SHP77 (cell line): ENCODE measurements around the gene MPV17.
A peak's percentile ranks its signal among the peaks of the same experiment; 100 is the strongest.
"Not testable (repeated sequence)": the region's sequence is repeated elsewhere in the genome, so short reads cannot be mapped to it uniquely, and the experiment has no call there.

Experiments used
- DNase-seq, 2 experiments: peaks; one replicate each; lab custom pipeline; 2025; lab: John Stamatoyannopoulos, UW

Gene MPV17

DNA sequence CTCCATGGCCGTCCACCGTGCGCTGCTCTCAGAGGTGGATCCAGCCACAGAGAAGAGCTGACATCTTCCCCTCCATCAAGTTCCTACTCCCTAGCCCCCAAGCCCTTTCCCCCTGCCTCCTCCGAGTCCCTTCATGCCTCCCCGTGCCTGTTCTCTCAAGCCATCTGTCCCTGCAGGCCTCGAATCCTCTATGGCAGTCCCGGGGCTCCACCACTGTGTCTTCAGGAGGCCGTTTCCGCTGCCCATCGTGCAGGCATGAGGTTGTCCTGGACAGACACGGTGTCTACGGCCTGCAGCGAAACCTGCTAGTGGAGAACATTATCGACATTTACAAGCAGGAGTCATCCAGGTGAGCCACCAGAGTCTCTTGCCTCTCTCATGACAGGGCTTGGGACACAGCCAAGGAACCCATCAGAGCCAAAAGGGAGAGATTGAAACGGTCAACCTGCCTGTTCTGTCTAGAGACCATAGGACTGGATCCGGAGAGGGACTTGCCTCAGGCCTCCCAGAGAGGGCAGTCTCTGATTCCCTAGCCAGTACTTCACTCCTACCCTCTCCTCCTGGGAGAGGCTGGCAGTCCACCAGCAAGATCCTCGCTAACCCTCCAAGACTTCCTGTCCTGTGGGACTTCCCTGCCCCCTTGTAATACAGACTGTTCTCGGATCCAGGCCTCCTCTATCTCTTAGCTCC, 24.4 kb downstream of the MPV17 start:
- no peak for DNase-seq

DNA sequence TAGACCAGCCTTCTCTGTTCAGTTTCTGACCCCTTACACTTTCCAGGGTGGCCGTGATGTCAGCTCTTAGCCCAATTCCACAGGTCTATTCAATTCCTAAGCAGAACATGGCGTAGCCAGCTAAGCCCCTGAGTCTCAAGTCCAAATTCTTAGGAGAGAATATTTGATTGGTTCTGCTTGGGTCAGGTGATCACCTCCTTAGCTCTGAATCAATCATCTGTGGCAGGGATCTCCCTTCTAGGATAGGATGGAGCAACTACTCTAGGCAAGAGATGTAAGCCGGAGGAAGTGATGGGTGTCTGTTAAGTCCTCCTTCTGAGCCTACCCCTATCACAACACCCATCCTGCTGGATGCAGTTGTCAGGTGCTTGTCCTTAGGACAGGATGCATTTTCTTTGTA, 25.7 kb downstream of the MPV17 start:
- no peak for DNase-seq

DNA sequence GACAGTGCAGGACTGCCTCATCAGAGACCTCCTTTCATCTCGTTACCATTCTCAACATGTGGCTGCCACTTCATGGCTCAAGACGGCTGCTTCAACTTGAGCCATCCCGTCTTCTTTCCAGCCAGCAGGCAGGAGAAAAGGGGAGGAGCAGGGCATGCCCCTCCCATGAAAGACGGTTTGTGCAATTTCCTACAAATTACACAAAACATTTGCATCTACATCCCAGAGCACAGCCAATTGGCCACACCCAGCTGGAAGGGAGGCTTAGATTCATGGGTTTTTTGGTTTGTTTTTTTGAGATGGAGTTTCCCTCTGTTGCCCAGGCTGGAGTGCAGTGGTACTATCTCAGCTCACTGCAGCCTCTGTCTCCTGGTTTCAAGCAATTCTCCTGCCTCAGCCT, 26.4 kb downstream of the MPV17 start:
- DNase-seq = no peak

DNA sequence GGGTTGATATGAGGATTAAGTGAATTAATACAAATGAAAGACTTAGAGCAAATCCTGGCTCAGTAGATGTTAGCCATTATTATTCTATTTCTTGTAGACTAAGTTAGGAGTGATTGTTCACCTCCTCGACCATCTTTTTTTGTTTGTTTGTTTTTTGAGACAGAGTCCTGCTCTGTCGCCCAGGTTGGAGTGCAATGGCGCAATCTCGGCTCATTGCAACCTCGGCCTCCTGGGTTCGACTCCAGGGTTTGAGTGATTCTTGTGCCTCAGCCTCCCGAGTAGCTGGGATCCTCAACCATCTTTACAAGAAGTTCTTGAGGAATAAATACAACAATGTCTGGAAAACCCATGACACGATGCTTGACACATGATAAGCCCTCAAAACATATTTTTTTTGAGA, 28.0 kb downstream of the MPV17 start:
- no peak for DNase-seq

DNA sequence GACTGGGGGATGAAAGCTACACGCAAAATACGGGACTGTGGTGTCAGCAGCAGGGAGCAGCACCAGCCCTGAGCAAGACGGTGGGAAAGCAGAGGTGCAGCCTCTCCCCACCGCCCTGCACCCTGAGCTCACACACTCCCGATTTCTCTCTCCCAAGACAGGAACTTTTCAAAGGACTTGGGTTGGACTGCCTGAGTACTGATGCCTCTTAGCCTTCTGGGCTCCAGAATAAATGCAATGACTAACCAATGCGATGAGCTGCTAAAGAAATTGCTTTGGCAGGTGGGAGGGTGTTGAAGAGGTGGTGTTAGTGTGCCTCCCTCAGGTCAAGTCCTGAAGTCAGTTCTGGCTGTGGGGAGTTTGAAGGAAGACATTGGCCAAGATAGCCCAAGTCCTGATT, 31.0 kb downstream of the MPV17 start:
- DNase-seq = peak in 1 of 2 experiments; percentile 8

DNA sequence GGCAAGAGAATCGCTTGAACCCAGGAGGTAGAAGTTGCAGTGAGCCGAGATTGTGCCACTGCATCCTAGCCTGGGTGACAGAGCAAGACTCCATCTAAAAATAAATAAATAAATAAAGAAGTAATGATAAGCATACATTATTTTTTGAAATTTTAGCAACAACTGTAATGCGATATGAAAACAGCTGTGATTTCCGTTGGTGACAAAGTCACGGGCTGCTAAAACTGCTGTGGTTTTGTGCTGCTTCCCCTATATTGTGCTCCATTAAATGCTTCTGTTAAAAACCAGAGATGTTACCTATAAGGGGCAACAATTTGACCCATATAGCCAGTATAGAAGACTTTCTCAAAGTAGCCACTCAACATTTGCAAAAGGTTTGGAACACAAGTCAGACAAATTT, 32.3 kb downstream of the MPV17 start:
- no peak for DNase-seq

DNA sequence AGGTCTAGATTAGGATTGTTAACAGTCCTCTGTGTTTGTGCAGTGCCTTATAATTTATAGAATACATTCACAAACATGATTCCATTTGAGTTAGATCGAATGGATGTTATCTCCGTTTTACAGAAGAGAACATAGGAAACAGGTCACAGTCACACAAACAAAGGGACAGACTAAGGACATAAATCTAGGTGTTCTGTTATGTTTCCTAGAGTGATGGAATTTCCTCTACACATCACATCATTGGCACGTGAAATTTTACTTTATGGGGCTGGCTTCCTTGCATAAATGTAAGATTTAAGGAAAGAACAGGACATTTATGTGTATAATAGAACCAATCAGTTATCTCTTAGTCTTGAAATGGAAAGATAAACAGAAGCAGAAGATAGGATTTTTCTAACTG, 34.3 kb downstream of the MPV17 start:
- no peak for DNase-seq

DNA sequence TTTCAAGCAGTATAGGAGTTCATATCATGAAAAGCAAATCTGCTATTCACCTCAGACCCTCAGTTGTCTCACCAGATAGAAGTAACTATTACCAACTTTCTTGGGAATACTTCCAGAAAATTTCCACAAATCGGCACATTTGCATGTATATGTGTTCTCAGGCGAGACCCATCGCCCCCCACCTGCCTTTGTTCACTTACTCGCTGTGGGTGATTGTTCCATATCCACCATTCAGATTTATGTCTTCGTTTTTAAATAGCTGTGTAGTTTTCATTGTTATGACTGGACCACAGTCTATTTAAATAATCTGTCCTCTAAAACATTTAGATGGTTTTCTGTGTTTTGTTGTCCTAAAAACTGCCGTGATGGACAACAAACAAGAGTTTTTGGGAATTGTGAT, 37.4 kb downstream of the MPV17 start:
- DNase-seq = no peak

DNA sequence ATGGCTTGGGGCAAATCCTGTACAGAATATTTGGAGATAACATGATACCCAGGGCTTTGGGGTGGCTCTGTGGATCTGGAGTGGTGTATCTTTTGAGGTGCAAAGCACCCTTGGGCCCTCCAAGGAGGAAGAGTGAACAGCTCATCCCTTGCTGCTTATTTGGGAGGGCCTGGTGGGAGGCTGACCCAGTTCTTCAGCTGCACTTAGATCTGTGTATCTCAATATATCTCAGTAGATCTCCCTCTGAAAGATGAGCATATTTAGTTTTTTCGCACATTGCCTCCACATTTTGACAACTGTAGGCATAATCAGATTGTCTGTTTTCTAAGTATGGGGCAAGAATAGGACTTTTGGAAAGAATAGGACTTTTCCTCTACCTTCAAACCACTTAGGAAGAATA, 37.9 kb downstream of the MPV17 start:
- DNase-seq = no peak

DNA sequence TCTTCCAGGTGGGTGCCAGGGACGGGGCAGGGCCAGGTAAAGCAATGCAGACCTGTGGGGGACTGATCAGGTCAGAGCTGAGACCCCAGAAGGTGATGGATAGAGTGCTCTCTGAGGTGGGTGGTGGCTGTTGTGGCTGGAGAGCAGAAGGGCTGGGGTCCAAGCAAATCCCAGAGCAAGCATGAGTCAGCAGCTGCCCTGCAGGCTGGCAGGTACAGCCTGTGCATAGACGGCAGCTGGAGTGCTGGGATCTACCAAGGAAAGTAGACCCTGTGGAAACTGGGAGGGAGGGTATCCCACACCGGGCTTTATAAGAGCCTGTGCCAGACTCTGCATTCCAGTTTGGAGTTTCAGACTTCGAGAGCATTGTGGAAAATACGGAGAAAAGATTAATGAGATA, 40.0 kb downstream of the MPV17 start:
- peak; percentile 77 to 83 for DNase-seq

DNA sequence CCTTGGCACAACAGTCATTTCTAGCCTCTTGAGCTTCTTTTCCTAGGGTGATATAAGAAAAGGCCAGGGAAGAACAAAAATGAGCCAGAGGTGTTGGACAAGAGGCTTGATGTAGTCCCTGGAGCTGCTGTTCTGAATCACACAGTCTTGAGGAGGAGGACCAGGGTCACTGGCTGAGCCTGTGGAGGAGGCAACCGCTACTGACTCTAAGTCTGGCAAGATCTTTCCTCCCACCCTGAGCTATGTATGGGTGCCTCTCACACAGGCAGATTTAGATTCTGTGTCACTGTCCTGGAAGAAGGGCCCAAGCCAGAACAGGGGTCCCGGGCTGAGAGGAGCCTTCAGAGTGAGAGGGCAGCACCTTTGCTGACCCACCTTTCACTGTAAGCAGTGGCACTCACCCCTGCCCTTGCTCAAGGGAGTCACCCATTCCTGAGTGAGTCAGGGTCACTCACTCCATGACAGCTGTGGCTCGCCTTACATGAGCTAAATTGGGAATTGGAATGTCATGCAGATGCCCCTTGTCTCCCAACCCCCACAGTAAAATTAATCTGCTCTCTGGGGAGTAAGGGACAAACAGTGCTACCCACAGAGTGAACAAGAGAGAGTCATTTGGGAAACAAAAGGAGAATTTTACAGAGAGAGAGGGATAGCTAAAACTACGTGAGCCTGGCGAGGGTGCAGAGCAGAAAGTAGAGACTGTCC, 40.9 kb downstream of the MPV17 start, which contains the start of gene TRIM54:
TRIM54 (plus strand) TSS at position 575 of the 705 bp plus-strand sequence. CDS start 303 bp downstream, outside the sequence.
- peak in 1 of 2 experiments; percentile 27 for DNase-seq

DNA sequence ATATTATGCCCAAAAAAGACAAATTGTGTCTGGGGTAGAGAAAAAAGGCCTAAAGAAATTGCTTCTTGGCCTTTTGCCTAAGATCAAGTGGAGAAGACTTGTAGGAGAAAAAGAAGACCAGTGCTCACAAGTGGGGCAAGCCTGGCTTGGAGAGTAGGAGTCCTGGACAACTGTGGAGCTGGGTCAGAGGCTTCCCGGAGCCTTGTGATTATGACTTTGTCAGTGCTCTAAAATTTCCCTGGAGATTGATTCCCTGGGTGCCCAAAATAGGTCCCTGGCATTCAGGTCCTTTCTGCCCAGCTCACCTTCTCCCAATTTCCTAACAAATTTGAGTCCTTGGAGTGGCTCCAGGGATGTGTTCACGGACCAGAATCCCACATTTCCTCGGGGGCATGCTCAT, 41.5 kb downstream of the MPV17 start:
- DNase-seq = no peak

DNA sequence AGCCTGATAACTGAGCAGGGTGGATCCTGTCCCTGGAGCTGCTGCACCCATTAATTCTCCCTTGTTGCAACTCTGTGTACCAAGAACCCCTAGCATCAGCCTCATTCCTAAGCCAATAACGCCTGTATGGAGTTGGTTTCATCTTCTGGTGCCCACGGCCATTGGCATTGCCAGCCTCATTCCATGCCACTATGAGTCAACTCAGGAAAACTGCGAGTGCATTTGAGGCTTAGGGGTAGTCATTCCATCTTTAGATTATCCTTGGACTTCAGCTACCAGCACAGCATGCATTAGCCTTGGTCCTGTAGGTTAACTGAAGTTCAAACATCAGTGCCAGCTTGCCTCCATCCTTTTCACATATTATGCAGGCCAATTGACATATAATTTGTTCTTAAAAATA, 42.1 kb downstream of the MPV17 start:
- DNase-seq = no peak

DNA sequence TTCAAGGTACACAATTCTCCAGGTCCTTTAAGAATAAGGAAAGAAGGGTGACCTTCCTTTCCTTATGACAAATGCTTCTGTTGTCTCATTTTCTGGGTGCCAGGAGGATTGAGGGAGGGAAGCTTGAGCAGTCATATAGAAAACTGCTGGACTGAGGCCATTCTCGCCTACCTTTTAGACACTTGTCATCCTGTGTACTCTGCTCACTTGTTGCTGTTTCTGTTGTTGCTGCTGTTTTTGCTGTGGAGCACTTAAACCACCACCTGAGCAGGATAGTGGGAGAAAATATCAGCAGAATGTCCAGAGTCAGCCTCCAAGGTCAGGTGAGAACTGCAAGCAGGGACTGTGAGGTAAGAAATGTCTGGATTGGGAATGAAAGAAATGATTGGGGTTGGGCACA, 44.9 kb downstream of the MPV17 start:
- no peak for DNase-seq

DNA sequence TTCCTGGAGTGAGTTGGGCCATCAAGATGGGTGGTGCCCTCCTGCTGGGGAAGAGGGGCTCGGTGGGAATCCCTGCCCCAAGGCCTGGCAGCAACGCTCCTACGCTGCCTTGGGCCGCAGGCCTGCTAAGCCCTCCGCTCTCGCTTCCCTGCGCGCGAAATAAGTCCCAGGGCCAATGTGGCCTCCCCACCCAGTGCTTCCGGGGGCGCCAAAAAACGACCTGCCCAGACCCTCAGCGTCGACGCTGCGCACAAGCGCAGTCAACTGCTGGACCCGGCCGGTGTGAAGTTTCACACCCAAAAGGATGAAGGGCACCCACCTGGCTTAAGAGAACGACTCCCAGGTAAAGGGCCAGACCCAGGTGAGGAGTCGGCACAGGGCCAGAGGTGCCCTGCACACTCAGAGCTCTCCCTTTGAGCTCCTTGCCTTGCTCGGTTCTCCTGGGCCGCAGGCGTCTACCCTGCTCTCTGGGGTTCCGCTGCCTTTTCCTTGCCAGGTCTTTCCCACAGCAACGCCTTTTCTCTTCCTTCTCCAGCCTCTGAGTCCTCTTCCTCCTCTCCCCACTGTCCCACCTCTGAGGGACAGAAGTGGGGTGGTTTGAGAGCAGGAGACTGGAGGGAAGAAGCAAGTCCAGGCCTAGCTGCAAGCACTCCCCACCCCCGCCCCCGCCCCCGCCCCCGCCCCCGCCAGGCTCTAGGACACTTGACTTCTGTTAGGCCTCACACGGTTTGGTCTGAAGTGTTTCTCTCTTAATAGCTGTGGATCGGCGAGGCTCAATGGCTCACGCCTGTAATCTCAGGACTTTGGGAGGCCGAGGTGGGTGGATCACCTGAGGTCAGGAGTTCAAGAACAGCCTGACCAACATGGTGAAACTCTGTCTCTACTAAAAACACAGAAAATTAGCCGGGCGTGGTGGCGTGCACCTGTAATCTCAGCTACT, 47.4 kb downstream of the MPV17 start, which contains the start of gene DNAJC5G:
DNAJC5G (plus strand) TSS at position 223 of the 940 bp plus-strand sequence. CDS start 1,296 bp downstream, outside the sequence.
- no peak for DNase-seq

DNA sequence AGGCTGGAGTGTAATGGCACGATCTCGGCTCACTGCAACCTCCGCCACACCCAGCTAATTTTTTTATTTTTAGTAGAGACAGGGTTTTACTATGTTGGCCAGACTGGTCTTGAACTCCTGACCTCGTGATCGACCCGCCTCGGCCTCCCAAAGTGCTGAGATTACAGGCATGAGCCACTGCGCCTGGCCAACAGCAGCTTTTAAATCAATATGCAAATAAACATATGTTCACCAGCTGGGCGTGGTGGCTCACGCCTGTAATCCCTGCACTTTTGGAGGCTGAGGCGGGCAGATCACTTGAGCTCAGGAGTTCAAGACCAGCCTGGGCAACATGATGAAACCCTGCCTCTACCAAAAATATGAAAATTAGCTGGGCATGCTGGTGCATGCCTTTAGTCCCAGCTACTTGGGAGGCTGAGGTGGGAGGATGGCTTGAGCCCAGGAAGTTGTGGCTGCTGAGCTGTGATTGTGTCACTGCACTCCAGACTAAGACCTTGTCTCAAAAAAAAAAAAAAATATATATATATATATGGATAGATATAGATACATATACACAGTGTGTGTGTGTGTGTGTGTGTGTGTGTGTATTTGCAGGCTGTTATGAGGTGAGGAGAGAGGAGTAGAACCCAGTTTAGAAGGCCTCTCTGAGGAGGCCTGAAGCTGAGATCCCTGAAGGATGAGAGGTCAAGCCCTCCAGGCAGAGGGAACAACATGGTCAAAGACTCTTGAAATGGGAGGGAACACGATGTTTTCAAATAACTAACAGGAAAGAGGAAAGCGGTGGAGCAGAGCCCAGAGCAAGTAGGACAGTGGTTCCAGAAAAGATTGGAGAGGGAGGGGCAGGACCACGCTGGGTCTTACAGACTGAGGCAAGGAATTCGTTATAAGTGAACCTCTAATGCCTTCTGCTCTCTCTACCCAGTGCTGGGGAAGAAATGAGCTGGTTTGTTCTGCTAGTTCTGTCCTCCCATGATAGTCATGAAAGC, 50.1 kb downstream of the MPV17 start:
- DNase-seq = not testable (repeated sequence)

DNA sequence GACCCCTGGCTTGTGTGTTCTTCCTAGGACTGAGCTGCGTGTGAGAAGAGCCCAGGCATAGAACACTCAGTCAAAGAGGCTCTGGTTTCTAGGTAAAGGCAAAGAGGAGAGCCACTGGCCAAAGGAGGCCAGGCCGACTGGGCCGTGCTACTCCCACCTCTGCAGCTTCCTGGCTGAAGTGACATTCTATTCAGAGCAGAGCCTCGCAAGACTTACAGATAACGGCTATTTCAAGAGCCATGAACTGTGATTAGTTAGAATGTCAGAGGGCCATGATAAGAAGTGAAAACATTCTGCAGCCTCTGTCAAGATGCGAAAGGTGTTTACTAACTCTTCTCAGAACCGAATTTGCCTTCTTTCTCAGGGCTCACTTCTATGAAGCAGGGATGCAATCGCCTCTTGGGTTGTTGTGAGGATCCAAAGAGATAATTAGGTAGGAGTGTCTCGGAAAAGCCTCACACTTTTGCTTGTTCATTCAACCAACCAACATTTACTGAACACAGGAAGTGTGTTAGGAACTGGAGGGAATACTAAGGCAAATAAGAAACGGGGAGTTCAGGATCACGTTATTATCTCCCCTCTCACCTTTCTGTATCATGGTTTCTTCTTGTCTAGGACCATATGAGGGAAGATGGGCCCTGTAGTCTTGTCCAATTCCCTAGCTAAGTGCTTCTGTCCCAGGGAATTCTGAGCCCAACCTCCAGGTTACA, 51.1 kb downstream of the MPV17 start:
- no peak for DNase-seq

DNA sequence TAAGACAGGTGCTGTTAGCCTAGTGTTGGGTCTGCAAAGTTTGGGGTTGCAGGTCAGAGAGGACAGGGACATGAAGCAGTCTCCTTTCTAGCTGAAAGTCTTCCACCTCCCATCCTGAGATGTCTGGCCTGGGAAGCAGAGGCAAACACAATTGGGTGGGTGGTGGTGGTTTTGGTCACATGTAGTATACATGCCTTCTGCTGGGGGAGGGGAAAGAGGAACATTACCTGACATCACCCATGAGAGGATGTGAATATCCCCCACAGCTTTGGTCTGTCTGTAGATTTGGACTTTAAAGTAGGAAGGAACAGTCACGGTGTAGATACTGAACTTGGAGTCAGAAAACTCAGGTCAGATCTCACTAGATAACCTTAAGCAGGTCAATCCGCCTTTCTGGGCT, 52.2 kb downstream of the MPV17 start:
- no peak for DNase-seq

DNA sequence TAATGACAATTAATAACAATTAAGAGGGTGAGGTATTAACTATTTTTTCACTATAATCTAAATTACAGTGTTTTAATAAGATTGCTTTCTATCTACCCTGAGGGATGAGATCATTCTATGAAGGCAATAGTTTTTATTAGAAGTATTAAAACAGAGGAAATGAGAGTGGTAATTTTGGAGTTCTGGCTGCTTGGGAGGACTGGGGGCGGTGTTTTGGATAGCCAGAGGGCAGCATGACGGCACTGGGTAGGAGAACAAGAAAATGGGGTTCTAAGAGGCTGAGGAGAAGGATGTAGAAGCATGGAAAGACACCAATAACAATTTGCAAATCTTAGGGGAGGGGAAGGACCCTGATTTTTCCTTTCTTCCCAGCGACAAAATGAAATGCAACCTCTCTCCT, 52.8 kb downstream of the MPV17 start:
- no peak for DNase-seq

DNA sequence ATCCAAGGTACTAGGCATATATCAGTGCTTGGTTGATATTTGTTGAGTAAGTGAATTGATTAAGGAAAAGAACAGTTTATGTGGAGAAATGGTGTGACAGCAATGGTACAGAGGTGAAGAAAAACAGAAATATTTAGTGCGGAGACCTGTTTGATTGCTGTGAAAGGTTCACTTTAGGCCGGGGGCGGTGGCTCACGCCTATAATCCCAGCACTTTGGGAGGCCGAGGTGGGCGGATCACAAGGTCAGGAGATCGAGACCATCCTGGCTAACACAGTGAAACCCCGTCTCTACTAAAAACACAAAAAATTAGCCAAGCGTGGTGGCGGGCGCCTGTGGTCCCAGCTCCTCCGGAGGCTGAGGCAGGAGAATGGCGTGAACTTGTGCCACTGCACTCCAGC, 54.6 kb downstream of the MPV17 start:
- DNase-seq = not testable (repeated sequence)

DNA sequence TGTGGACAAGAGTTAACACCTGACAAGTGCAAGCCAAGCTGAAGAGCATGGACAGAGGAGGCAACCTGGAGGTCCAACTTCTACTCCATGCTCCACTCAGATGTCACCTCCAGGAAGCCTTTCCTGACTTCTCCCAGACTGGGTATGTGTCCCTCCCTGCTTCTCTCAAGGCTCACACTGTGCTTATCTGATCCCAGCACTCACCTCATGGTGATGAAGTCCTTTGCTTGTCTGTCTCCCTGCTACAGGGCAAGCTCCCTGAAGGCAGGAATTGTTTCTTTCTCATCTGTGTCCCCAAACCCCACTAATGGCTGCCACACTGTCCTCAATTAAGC, 57.4 kb downstream of the MPV17 start:
- DNase-seq = no peak
